MCF 10A (cell line): ENCODE results near the gene NTPCR. TPM values are rescaled to one million over a fixed set of nuclear protein-coding genes. Genes with fewer than 3 reads are reported as not detected.

Experiments
- BruUV-seq: library from RNA; stranded (reverse); fragments of 400-500 nt; replicated peaks from 2 replicates; lab custom pipeline; 2021; lab: Mats Ljungman, UMichigan
- CTCF ChIA-PET: fragments of 300-600 bp; sonication (Branson Sonifier 250); formaldehyde crosslinking; extraction: SDS; loops from one replicate; lab custom pipeline; 2021; ENCODE audit warnings: antibody characterized with exemption, inconsistent platforms; lab: Yijun Ruan, JAX
- POLR2A ChIA-PET: fragments of 300-600, 350-650 bp; sonication (Branson Sonifier 250); formaldehyde crosslinking; extraction: SDS; loops from one replicate; lab custom pipeline; 2020; ENCODE audit warnings: antibody characterized with exemption, inconsistent platforms; lab: Yijun Ruan, JAX
- DNase-seq: peaks from one replicate; pipeline ENCODE4 v3.0.0-alpha.2; 2018; ENCODE audit not compliant: unreplicated experiment
- H3K27ac Mint-ChIP-seq: one replicate; pipeline ENCODE4 v1.8.0; 2022; ENCODE audit warnings: mild to moderate bottlenecking, low read depth, mixed read lengths; ENCODE audit not compliant: unreplicated experiment
- H3K27me3 Mint-ChIP-seq: one replicate; pipeline ENCODE4 v1.8.0; 2022; ENCODE audit warnings: mixed read lengths; ENCODE audit not compliant: insufficient read depth, unreplicated experiment
- H3K36me3 Mint-ChIP-seq: one replicate; pipeline ENCODE4 v1.8.0; 2022; ENCODE audit warnings: mild to moderate bottlenecking, moderate library complexity, mixed read lengths; ENCODE audit not compliant: insufficient read depth, unreplicated experiment
- H3K4me1 Mint-ChIP-seq: one replicate; pipeline ENCODE4 v1.8.0; 2022; ENCODE audit warnings: mixed read lengths; ENCODE audit not compliant: insufficient read depth, unreplicated experiment
- H3K4me3 Mint-ChIP-seq: one replicate; pipeline ENCODE4 v1.8.0; 2022; ENCODE audit warnings: mild to moderate bottlenecking, moderate library complexity, mixed read lengths; ENCODE audit not compliant: unreplicated experiment
- H3K9me3 Mint-ChIP-seq: one replicate; pipeline ENCODE4 v1.8.0; 2022; ENCODE audit warnings: mixed read lengths; ENCODE audit not compliant: unreplicated experiment
- intact Hi-C: fragments of 100-400 bp; cut with micrococcal nuclease; formaldehyde crosslinking; loops from 2 replicates; pipeline ENCODE4 v1.14.1; 2022
- total RNA-seq: library from RNA; stranded (reverse); gene quantifications from 2 replicates; pipeline ENCODE4 v1.2.3, GENCODE V29; 2022
- TF ChIP-seq, protein P1 (sequence below): fragments of 200-600 bp; IDR thresholded peaks from one replicate; pipeline ENCODE4 v1.8.0; 2022; ENCODE audit warnings: antibody characterized with exemption, mild to moderate bottlenecking; ENCODE audit not compliant: unreplicated experiment

The NTPCR gene
- total RNA-seq, 1 experiment from 2014 or later, result 129 TPM

DNA sequence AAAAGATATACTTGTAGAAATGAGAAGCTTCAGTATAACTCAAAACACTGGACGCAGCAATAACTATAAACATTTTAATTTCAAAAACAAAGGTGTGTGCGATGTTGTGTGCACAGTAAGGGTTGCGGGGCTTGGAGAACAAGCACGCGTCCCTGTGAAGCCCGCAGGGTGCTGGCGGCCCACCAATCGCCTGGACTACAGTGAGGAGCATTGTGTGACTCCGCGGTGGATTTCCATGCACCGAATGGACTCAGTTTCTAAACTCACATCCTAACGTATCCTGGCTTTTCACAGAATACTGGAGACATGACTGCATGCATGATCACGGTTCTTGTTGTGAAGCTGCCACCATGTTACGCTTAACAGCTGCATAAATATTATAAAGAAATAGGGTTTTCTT, 33.0 kb downstream of the NTPCR start:
- Mint-ChIP-seq H3K27me3 (no peaks in the 10 kb centered on the region), H3K9me3 (no peaks in the 10 kb centered on the region), H3K4me3 (no peak overlapping the region), H3K4me1 (peaks cover 13% of the 10 kb centered on the region), H3K27ac (no peak overlapping the region), H3K36me3 (peaks cover 62% of the 10 kb centered on the region)
- DNase-seq, result no peak
- no TSS peak for BruUV-seq
- intact Hi-C loops, result no loop called here
- ChIA-PET CTCF (interaction anchor here (0.6 kb wide), 2 partner anchors 330 to 446 kb away, joined by 3 to 6 read pairs; no protein-coding TSS in a partner anchor), POLR2A (interaction anchor here (0.6 to 1.5 kb wide), 6 partner anchors 10 to 350 kb away, joined by 3 to 4 read pairs (median 3); no protein-coding TSS in a partner anchor)
- TF ChIP-seq, protein P1, sequence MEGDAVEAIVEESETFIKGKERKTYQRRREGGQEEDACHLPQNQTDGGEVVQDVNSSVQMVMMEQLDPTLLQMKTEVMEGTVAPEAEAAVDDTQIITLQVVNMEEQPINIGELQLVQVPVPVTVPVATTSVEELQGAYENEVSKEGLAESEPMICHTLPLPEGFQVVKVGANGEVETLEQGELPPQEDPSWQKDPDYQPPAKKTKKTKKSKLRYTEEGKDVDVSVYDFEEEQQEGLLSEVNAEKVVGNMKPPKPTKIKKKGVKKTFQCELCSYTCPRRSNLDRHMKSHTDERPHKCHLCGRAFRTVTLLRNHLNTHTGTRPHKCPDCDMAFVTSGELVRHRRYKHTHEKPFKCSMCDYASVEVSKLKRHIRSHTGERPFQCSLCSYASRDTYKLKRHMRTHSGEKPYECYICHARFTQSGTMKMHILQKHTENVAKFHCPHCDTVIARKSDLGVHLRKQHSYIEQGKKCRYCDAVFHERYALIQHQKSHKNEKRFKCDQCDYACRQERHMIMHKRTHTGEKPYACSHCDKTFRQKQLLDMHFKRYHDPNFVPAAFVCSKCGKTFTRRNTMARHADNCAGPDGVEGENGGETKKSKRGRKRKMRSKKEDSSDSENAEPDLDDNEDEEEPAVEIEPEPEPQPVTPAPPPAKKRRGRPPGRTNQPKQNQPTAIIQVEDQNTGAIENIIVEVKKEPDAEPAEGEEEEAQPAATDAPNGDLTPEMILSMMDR, result no peak

- ChIA-PET CTCF (no interaction called here), POLR2A (interaction anchor here (0.6 to 1.5 kb wide), 8 partner anchors 13 to 351 kb away, joined by 3 to 4 read pairs (median 3); no protein-coding TSS in a partner anchor)
- no peak overlapping the region for H3K27ac Mint-ChIP-seq
- no peak for DNase-seq
- intact Hi-C loops, result no loop called here
- H3K9me3 Mint-ChIP-seq, result no peaks in the 10 kb centered on the region
- TF ChIP-seq, protein P1, result no peak
- H3K4me3 Mint-ChIP-seq, result no peak overlapping the region
- no peaks in the 10 kb centered on the region for H3K27me3 Mint-ChIP-seq
- peaks cover 17% of the 10 kb centered on the region for H3K4me1 Mint-ChIP-seq
- BruUV-seq, result no TSS peak
- H3K36me3 Mint-ChIP-seq, result peaks cover 56% of the 10 kb centered on the region
Measured at GRCh38 chr1:232983817-232984567, 33.6 kb downstream of the NTPCR start.

GRCh38 chr1:232984577-232985425, 34.4 kb downstream of the NTPCR start:
- Mint-ChIP-seq H3K27ac (no peak overlapping the region), H3K36me3 (peaks cover 48% of the 10 kb centered on the region), H3K4me3 (no peak overlapping the region), H3K9me3 (no peaks in the 10 kb centered on the region), H3K27me3 (no peaks in the 10 kb centered on the region), H3K4me1 (peaks cover 17% of the 10 kb centered on the region)
- BruUV-seq, result no TSS peak
- ChIA-PET CTCF (no interaction called here), POLR2A (interaction anchor here (0.5 to 1.5 kb wide), 8 partner anchors 15 to 477 kb away, joined by 3 to 4 read pairs (median 3); no protein-coding TSS in a partner anchor)
- TF ChIP-seq, protein P1, result no peak
- intact Hi-C loops, result no loop called here
- DNase-seq, result no peak
